ENCODE measurements around the gene SLC25A43. TPM values are rescaled to one million over a fixed set of nuclear protein-coding genes. Genes with fewer than 3 reads are reported as not detected.
"Not testable (repeated sequence)": the region's sequence is repeated elsewhere in the genome, so short reads cannot be mapped to it uniquely, and the experiment has no call there.

The SLC25A43 gene
- polyA plus RNA-seq (2013): 3.2 and 3.8 TPM in 2 replicates

DNA sequence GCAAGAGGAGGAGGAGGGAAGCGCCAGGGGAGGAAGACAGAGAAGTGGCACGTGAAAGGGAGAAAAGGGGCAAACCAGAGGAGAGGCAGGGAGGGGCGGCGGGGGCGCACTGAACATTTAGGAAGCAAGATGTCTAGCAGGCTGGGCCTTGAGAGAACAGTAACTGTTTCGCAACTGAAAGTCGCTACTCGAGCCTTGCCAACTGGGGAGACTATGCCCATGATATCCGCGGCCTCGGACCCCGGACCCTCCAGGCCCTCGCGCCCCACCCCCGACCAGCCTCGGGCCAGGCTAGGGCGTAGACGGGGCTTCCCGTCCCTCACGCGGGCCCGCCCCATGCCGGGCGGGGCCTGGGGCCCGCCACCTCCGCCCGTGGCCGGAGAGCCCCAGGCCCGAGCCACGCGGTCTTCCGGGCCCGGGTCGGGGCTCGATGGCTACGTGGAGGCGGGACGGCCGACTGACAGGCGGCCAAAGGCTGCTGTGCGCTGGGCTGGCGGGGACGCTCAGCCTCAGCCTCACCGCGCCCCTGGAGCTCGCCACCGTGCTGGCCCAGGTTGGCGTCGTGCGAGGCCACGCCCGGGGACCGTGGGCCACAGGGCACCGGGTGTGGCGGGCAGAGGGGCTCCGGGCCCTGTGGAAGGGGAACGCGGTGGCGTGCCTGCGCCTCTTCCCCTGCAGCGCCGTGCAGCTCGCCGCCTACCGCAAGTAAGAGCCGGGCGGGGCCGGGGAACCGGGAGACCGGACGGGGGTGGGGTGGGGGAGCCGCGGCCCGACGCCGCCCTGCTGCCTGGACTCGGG lies at the start of gene SLC25A43:
TSS of gene SLC25A43 (plus strand) at position 363 of the 798 bp plus-strand sequence. CDS start at position 431, 68 bp downstream.
- H3K9me3 ChIP-seq (ENCODE audit: insufficient read depth, low read depth, low read length): no peaks in the 10 kb centered on the region
- peak within 1 kb of the TSS; percentile 89 for H4K91ac ChIP-seq (ENCODE audit: low read depth, low read length)
- DNase-seq: peak in 1 of 2 donors; percentile 38
- H2AFZ ChIP-seq (ENCODE audit: insufficient read depth, low read length, poor library complexity): peak within 1 kb of the TSS; percentile 96
- peaks cover 2 to 6% of the 10 kb centered on the region in 2 experiments for H3K4me1 ChIP-seq (ENCODE audit: control insufficient read depth in 1 of 2, insufficient read depth in 2 of 2, low read length in 2 of 2)
- peak within 1 kb of the TSS; percentile 81 for H3K4me3 ChIP-seq (ENCODE audit: low read depth, low read length)
- peak within 1 kb of the TSS; percentile 98 for H2BK120ac ChIP-seq (ENCODE audit: insufficient read depth, low read length, poor library complexity)
- no peak within 1 kb of the TSS for H3K23ac ChIP-seq (ENCODE audit: low read length)
- H3K4me2 ChIP-seq (ENCODE audit: low read length): peak within 1 kb of the TSS; percentile 81
- H3K27ac ChIP-seq (ENCODE audit: low read depth, low read length): no peak within 1 kb of the TSS
- no peak within 1 kb of the TSS for H2AK5ac ChIP-seq (ENCODE audit: low read length)
- H3K27me3 ChIP-seq (ENCODE audit: insufficient read depth, low read length): no peaks in the 10 kb centered on the region
- H3K9ac ChIP-seq (ENCODE audit: low read length): peak within 1 kb of the TSS; percentile 58
- H2BK5ac ChIP-seq (ENCODE audit: low read depth, low read length, poor library complexity): no peak within 1 kb of the TSS
- H3K4ac ChIP-seq (ENCODE audit: low read depth, low read length): peak within 1 kb of the TSS; percentile 72
- H3K79me1 ChIP-seq (ENCODE audit: low read length): peaks cover 3% of the 10 kb centered on the region
- no peaks in the 10 kb centered on the region for H3K36me3 ChIP-seq (ENCODE audit: control insufficient read depth in 1 of 2, insufficient read depth in 2 of 2, low read length in 2 of 2)
- H2BK12ac ChIP-seq (ENCODE audit: low read length): no peak within 1 kb of the TSS
- peak within 1 kb of the TSS; percentile 92 for H3K18ac ChIP-seq (ENCODE audit: low read length)
- no CpG with 5 or more reads among the region's 77 CpGs for WGBS (ENCODE audit: extremely low coverage, insufficient coverage, insufficient read length)
- H4K8ac ChIP-seq (ENCODE audit: low read depth, low read length): peak within 1 kb of the TSS; percentile 94
- peaks cover 3% of the 10 kb centered on the region for H3K79me2 ChIP-seq (ENCODE audit: control insufficient read depth, insufficient read depth, low read length, poor library complexity)
- H4K12ac ChIP-seq (ENCODE audit: low read depth, low read length): peak within 1 kb of the TSS; percentile 44
- peak within 1 kb of the TSS; percentile 83 for H3K14ac ChIP-seq (ENCODE audit: low read length)

DNA sequence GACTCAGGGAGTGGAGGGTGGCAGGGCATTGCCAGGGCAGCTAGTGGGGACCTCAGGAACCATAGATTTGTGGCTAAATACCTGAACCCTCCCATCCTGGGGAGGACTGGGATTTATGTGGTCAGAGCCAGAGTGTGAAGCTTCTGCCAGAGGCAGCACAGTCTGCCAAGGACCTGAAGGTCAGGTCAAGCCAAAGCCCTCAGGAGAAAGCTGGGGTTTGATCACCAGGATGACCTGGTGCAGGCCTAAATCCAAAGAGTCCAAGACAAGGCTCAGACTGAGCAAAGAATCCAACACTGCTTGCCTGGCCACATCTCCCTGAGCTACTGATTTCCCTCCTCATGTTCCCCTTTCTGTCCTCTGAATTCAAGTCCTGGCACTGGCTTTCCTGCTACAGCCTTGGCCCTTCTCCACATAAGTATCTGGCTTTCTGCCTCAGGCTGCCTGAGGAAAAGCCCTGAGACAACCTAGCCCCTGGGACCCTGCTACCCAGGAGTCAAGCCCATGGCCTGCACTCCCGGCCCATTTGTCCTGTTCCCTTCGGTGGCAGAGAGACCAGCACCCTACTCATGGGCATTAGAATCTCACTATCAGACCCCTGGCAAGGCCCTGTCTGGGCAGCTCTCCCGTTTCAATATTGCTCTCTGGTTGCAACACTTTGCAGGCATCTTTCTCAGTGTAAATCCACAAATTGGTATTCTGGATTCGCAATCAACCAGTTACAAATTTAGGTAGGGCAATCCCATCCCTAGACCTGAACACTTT lies 39.3 kb upstream of the SLC25A43 start:
- H3K79me2 ChIP-seq (ENCODE audit: control insufficient read depth, insufficient read depth, low read length, poor library complexity): no peaks in the 10 kb centered on the region
- DNase-seq: no peak
- no peak overlapping the region for H2BK5ac ChIP-seq (ENCODE audit: low read depth, low read length, poor library complexity)
- no peak overlapping the region for H4K91ac ChIP-seq (ENCODE audit: low read depth, low read length)
- no CpG with 5 or more reads among the region's 4 CpGs for WGBS (ENCODE audit: extremely low coverage, insufficient coverage, insufficient read length)
- H2BK12ac ChIP-seq (ENCODE audit: low read length): no peak overlapping the region
- H3K4me1 ChIP-seq (ENCODE audit: control insufficient read depth in 1 of 2, insufficient read depth in 2 of 2, low read length in 2 of 2): no peaks in the 10 kb centered on the region
- no peaks in the 10 kb centered on the region for H3K9me3 ChIP-seq (ENCODE audit: insufficient read depth, low read depth, low read length)
- no peak overlapping the region for H2AK5ac ChIP-seq (ENCODE audit: low read length)
- H3K4me2 ChIP-seq (ENCODE audit: low read length): no peak overlapping the region
- H3K79me1 ChIP-seq (ENCODE audit: low read length): no peaks in the 10 kb centered on the region
- H4K8ac ChIP-seq (ENCODE audit: low read depth, low read length): no peak overlapping the region
- no peak overlapping the region for H3K23ac ChIP-seq (ENCODE audit: low read length)
- no peaks in the 10 kb centered on the region for H3K27me3 ChIP-seq (ENCODE audit: insufficient read depth, low read length)
- no peak overlapping the region for H3K18ac ChIP-seq (ENCODE audit: low read length)
- no peak overlapping the region for H3K14ac ChIP-seq (ENCODE audit: low read length)
- H2AFZ ChIP-seq (ENCODE audit: insufficient read depth, low read length, poor library complexity): no peak overlapping the region
- H3K36me3 ChIP-seq (ENCODE audit: control insufficient read depth in 1 of 2, insufficient read depth in 2 of 2, low read length in 2 of 2): no peaks in the 10 kb centered on the region
- H2BK120ac ChIP-seq (ENCODE audit: insufficient read depth, low read length, poor library complexity): no peak overlapping the region
- H3K4ac ChIP-seq (ENCODE audit: low read depth, low read length): no peak overlapping the region
- no peak overlapping the region for H3K27ac ChIP-seq (ENCODE audit: low read depth, low read length)
- no peak overlapping the region for H3K4me3 ChIP-seq (ENCODE audit: low read depth, low read length)
- no peak overlapping the region for H3K9ac ChIP-seq (ENCODE audit: low read length)
- no peak overlapping the region for H4K12ac ChIP-seq (ENCODE audit: low read depth, low read length)

DNA sequence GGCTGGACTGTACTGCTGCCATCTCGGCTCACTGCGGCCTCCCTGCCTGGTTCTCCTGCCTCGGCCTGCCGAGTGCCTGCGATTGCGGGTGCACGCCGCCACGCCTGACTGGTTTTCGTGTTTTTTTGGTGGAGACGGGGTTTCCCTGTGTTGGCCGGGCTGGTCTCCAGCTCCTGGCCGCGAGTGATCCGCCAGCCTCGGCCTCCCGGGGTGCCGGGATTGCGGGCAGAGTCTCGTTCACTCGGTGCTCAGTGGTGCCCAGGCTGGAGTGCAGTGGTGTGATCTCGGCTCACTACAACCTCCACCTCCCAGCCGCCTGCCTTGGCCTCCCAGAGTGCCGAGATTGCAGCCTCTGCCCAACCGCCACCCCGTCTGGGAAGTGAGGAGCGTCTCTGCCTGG lies 37.7 kb upstream of the SLC25A43 start:
- not testable (repeated sequence) for H2BK12ac ChIP-seq (ENCODE audit: low read length); H2AFZ ChIP-seq (ENCODE audit: insufficient read depth, low read length, poor library complexity); H4K91ac ChIP-seq (ENCODE audit: low read depth, low read length); H3K4me1 ChIP-seq (ENCODE audit: control insufficient read depth in 1 of 2, insufficient read depth in 2 of 2, low read length in 2 of 2); H2BK5ac ChIP-seq (ENCODE audit: low read depth, low read length, poor library complexity); H2BK120ac ChIP-seq (ENCODE audit: insufficient read depth, low read length, poor library complexity); H3K27ac ChIP-seq (ENCODE audit: low read depth, low read length); H4K8ac ChIP-seq (ENCODE audit: low read depth, low read length); H2AK5ac ChIP-seq (ENCODE audit: low read length); H3K4me2 ChIP-seq (ENCODE audit: low read length); H3K18ac ChIP-seq (ENCODE audit: low read length); H3K79me1 ChIP-seq (ENCODE audit: low read length); H3K79me2 ChIP-seq (ENCODE audit: control insufficient read depth, insufficient read depth, low read length, poor library complexity); H3K9ac ChIP-seq (ENCODE audit: low read length); H3K36me3 ChIP-seq (ENCODE audit: control insufficient read depth in 1 of 2, insufficient read depth in 2 of 2, low read length in 2 of 2); DNase-seq; H3K27me3 ChIP-seq (ENCODE audit: insufficient read depth, low read length); H3K4me3 ChIP-seq (ENCODE audit: low read depth, low read length); H3K9me3 ChIP-seq (ENCODE audit: insufficient read depth, low read depth, low read length); H3K4ac ChIP-seq (ENCODE audit: low read depth, low read length); H3K14ac ChIP-seq (ENCODE audit: low read length); H4K12ac ChIP-seq (ENCODE audit: low read depth, low read length); H3K23ac ChIP-seq (ENCODE audit: low read length)
- WGBS (ENCODE audit: extremely low coverage, insufficient coverage, insufficient read length): no CpG with 5 or more reads among the region's 27 CpGs

DNA sequence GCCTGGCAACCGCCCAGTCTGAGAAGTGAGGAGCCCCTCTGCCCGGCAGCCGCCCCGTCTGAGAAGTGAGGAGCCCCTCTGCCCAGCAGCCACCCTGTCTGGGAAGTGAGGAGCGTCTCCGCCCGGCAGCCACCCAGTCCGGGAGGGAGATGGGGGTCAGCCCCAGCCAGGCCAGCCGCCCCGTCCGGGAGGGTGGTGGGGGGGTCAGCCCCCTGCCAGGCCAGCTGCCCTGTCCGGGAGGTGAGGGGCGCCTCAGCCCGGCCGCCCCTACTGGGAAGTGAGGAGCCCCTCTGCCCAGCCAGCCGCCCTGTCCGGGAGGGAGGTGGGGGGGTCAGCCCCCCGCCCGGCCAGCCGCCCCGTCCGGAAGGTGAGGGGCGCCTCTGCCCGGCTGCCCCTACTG lies 37.1 kb upstream of the SLC25A43 start:
- not testable (repeated sequence) for H4K8ac ChIP-seq (ENCODE audit: low read depth, low read length); H3K4me2 ChIP-seq (ENCODE audit: low read length); H2BK12ac ChIP-seq (ENCODE audit: low read length); H3K79me1 ChIP-seq (ENCODE audit: low read length); H3K4ac ChIP-seq (ENCODE audit: low read depth, low read length); H3K14ac ChIP-seq (ENCODE audit: low read length); H3K9ac ChIP-seq (ENCODE audit: low read length); H4K12ac ChIP-seq (ENCODE audit: low read depth, low read length); H3K36me3 ChIP-seq (ENCODE audit: control insufficient read depth in 1 of 2, insufficient read depth in 2 of 2, low read length in 2 of 2); H3K4me3 ChIP-seq (ENCODE audit: low read depth, low read length); H4K91ac ChIP-seq (ENCODE audit: low read depth, low read length); H2AK5ac ChIP-seq (ENCODE audit: low read length); H3K9me3 ChIP-seq (ENCODE audit: insufficient read depth, low read depth, low read length); H2BK120ac ChIP-seq (ENCODE audit: insufficient read depth, low read length, poor library complexity); H2BK5ac ChIP-seq (ENCODE audit: low read depth, low read length, poor library complexity); H3K79me2 ChIP-seq (ENCODE audit: control insufficient read depth, insufficient read depth, low read length, poor library complexity); H3K27me3 ChIP-seq (ENCODE audit: insufficient read depth, low read length); H3K18ac ChIP-seq (ENCODE audit: low read length); H2AFZ ChIP-seq (ENCODE audit: insufficient read depth, low read length, poor library complexity); H3K23ac ChIP-seq (ENCODE audit: low read length); H3K4me1 ChIP-seq (ENCODE audit: control insufficient read depth in 1 of 2, insufficient read depth in 2 of 2, low read length in 2 of 2); DNase-seq; H3K27ac ChIP-seq (ENCODE audit: low read depth, low read length)
- no CpG with 5 or more reads among the region's 24 CpGs for WGBS (ENCODE audit: extremely low coverage, insufficient coverage, insufficient read length)
